CD4-positive, alpha-beta T cell treated with Interleukin-10 for 1 hour (primary cell): ENCODE results near the gene TMEM39B.
"Not testable (repeated sequence)": the region's sequence is repeated elsewhere in the genome, so short reads cannot be mapped to it uniquely, and the experiment has no call there.

Experiments used
- DNase-seq: peaks from one replicate; pipeline ENCODE4 v3.0.0-alpha.2; 2020

The TMEM39B gene

GRCh38 chr1:32113436-32113835, 40.7 kb downstream of the TMEM39B start:
- not testable (repeated sequence) for DNase-seq

- no peak for DNase-seq
Observed at GRCh38 chr1:32114420-32114819, 41.7 kb downstream of the TMEM39B start.

GRCh38 chr1:32115496-32115895, 42.8 kb downstream of the TMEM39B start:
- no peak for DNase-seq

GRCh38 chr1:32116531-32116930, 43.8 kb downstream of the TMEM39B start:
- DNase-seq, result no peak

GRCh38 chr1:32122151-32122550, 49.4 kb downstream of the TMEM39B start:
- DNase-seq, result no peak

GRCh38 chr1:32123361-32123760, 50.6 kb downstream of the TMEM39B start:
- DNase-seq, result not testable (repeated sequence)

GRCh38 chr1:32125313-32125712, 52.6 kb downstream of the TMEM39B start:
- DNase-seq, result no peak

- no peak for DNase-seq
Observed at GRCh38 chr1:32126770-32127169, 54.0 kb downstream of the TMEM39B start.

- DNase-seq, result no peak
Observed at GRCh38 chr1:32127409-32128198, 54.9 kb downstream of the TMEM39B start.

- no peak for DNase-seq
Observed at GRCh38 chr1:32128479-32128878, 55.7 kb downstream of the TMEM39B start.

GRCh38 chr1:32128964-32129363, 56.2 kb downstream of the TMEM39B start:
- no peak for DNase-seq

- not testable (repeated sequence) for DNase-seq
Observed at GRCh38 chr1:32133950-32134280, 61.2 kb downstream of the TMEM39B start.

GRCh38 chr1:32137111-32137510, 64.4 kb downstream of the TMEM39B start:
- no peak for DNase-seq

- no peak for DNase-seq
Observed at GRCh38 chr1:32138965-32139364, 66.2 kb downstream of the TMEM39B start.

- no peak for DNase-seq
Observed at GRCh38 chr1:32142446-32143301, 69.9 kb downstream of the TMEM39B start.

GRCh38 chr1:32143302-32143695, 70.6 kb downstream of the TMEM39B start:
- DNase-seq, result not testable (repeated sequence)

GRCh38 chr1:32144033-32144432, 71.3 kb downstream of the TMEM39B start:
- no peak for DNase-seq

- DNase-seq, result not testable (repeated sequence)
Observed at GRCh38 chr1:32147799-32148198, 75.1 kb downstream of the TMEM39B start.

- no peak for DNase-seq
Observed at GRCh38 chr1:32150847-32151246, 78.1 kb downstream of the TMEM39B start.

GRCh38 chr1:32151319-32151787, 78.6 kb downstream of the TMEM39B start:
- no peak for DNase-seq
